CD14-positive monocyte (primary cell): Measurements from ENCODE around the gene HIBCH. TPM values are rescaled to one million over a fixed set of nuclear protein-coding genes. Genes with fewer than 3 reads are reported as not detected.
A peak's percentile ranks its signal among the peaks of the same experiment; 100 is the strongest.

Experiments used
- DNase-seq, 3 donors: peaks; one replicate each; pipeline ENCODE4 v3.0.0-alpha.2; 2011 to 2022
- H2AFZ ChIP-seq: 2 replicates; pipeline ENCODE4 v1.6.0; 2012; ENCODE audit warnings: mild to moderate bottlenecking, low read depth, low read length, inconsistent platforms; ENCODE audit not compliant: insufficient read depth, poor library complexity, severe bottlenecking
- H3K27ac ChIP-seq, 2 donors: 1 replicate in 1 of 2; 2 replicates in 1 of 2; pipeline ENCODE4 v1.5.1; 2012 to 2013; ENCODE audit warnings: low read length in 2 of 2, control low read depth in 1 of 2, inconsistent platforms in 1 of 2, low read depth in 1 of 2, mild to moderate bottlenecking in 1 of 2
- H3K27me3 ChIP-seq, 2 donors: one replicate each; pipeline versions ENCODE4 v1.6.0 to v1.6.1; 2011 to 2013; ENCODE audit warnings: low read length in 2 of 2; ENCODE audit not compliant: control insufficient read depth in 2 of 2, insufficient read depth in 2 of 2
- H3K36me3 ChIP-seq, 2 donors: replicated peaks in 1 of 2; 1 replicate in 1 of 2; 2 replicates in 1 of 2; pipeline versions ENCODE4 v1.5.1 to v1.6.1; 2012 to 2013; ENCODE audit warnings: low read length in 2 of 2, control low read depth in 1 of 2, inconsistent platforms in 1 of 2, mild to moderate bottlenecking in 1 of 2; ENCODE audit not compliant: insufficient read depth in 2 of 2, control insufficient read depth in 1 of 2
- H3K4me1 ChIP-seq, 2 donors: 1 replicate in 1 of 2; 2 replicates in 1 of 2; pipeline versions ENCODE4 v1.5.1 to v1.6.1; 2012 to 2013; ENCODE audit warnings: low read length in 2 of 2, control low read depth in 1 of 2, inconsistent platforms in 1 of 2, mild to moderate bottlenecking in 1 of 2, moderate library complexity in 1 of 2; ENCODE audit not compliant: insufficient read depth in 2 of 2, control insufficient read depth in 1 of 2
- H3K4me2 ChIP-seq: replicated peaks from 2 replicates; pipeline ENCODE3; 2012; ENCODE audit warnings: low read length, moderate library complexity, mild to moderate bottlenecking; ENCODE audit not compliant: poor library complexity, severe bottlenecking; ENCODE audit errors: extremely low read depth
- H3K4me3 ChIP-seq, 3 experiments: fragments of 200-600 bp in 1 of 3; sonication (generic) in 1 of 3; replicated peaks in 1 of 3; 1 replicate in 2 of 3; 2 replicates in 1 of 3; pipeline ENCODE4 v1.5.1; 2011 to 2013; ENCODE audit warnings: low read length in 3 of 3, mild to moderate bottlenecking in 3 of 3, control low read depth in 2 of 3, low read depth in 2 of 3, inconsistent platforms in 1 of 3, moderate library complexity in 1 of 3
- H3K79me2 ChIP-seq: 2 replicates; pipeline ENCODE4 v1.6.0; 2012; ENCODE audit warnings: mild to moderate bottlenecking, control low read depth, inconsistent platforms, low read length, moderate library complexity; ENCODE audit not compliant: insufficient read depth
- H3K9ac ChIP-seq: 2 replicates; pipeline ENCODE4 v1.6.0; 2017; ENCODE audit warnings: low read length, mild to moderate bottlenecking; ENCODE audit not compliant: insufficient read depth, poor library complexity, severe bottlenecking
- H3K9me3 ChIP-seq, 2 donors: replicated peaks in 1 of 2; 1 replicate in 1 of 2; 2 replicates in 1 of 2; pipeline versions ENCODE4 v1.5.1 to v1.6.1; 2012 to 2013; ENCODE audit warnings: low read length in 2 of 2, control low read depth in 1 of 2; ENCODE audit not compliant: control insufficient read depth in 1 of 2, insufficient read depth in 1 of 2
- H4K20me1 ChIP-seq: 2 replicates; pipeline ENCODE4 v1.6.0; 2012; ENCODE audit warnings: mild to moderate bottlenecking, low read length, control low read depth, moderate library complexity; ENCODE audit not compliant: insufficient read depth
- H3K27ac Mint-ChIP-seq, 7 donors: one replicate each; pipeline ENCODE4 v1.8.0; 2020; ENCODE audit warnings: mild to moderate bottlenecking in 7 of 7, mixed read lengths in 7 of 7, moderate library complexity in 6 of 7, inconsistent platforms in 2 of 7
- H3K27me3 Mint-ChIP-seq, 3 donors: one replicate each; pipeline ENCODE4 v1.8.0; 2021 to 2022; ENCODE audit warnings: low read depth in 3 of 3, mild to moderate bottlenecking in 3 of 3, mixed read lengths in 3 of 3, moderate library complexity in 3 of 3, inconsistent platforms in 1 of 3
- H3K36me3 Mint-ChIP-seq, 2 donors: one replicate each; pipeline ENCODE4 v1.8.0; 2020; ENCODE audit warnings: mixed read lengths in 2 of 2, inconsistent platforms in 1 of 2, mild to moderate bottlenecking in 1 of 2
- H3K4me1 Mint-ChIP-seq: one replicate; pipeline ENCODE4 v1.8.0; 2020; ENCODE audit warnings: mild to moderate bottlenecking, mixed read lengths
- H3K4me3 Mint-ChIP-seq, 2 donors: one replicate each; pipeline ENCODE4 v1.8.0; 2020; ENCODE audit warnings: mild to moderate bottlenecking in 2 of 2, mixed read lengths in 2 of 2, moderate library complexity in 1 of 2
- H3K9me3 Mint-ChIP-seq, 7 donors: one replicate each; pipeline ENCODE4 v1.8.0; 2020 to 2022; ENCODE audit warnings: mixed read lengths in 7 of 7, mild to moderate bottlenecking in 6 of 7, moderate library complexity in 6 of 7, inconsistent platforms in 2 of 7
- WGBS: methylation state at CpG from one replicate; pipeline ENCODE4 v1.1.5; 2013; ENCODE audit warnings: missing lambda C conversion rate; ENCODE audit not compliant: insufficient coverage; 5-methylcytosine and 5-hydroxymethylcytosine counted together
- intact Hi-C, 2 donors: fragments of 100-400 bp; cut with micrococcal nuclease; formaldehyde crosslinking; loops; one replicate each; pipeline versions ENCODE4 v1.15.0 to v1.15.1; 2023
- polyA plus RNA-seq, 3 donors: library from polyadenylated mRNA; depleted of rRNA in 1 of 3; unstranded in 2 of 3; stranded (reverse) in 1 of 3; fragments of 300-500 nt in 2 of 3; fragments of >200 nt in 1 of 3; fragmentation: Illumina TruSeq in 2 of 3; gene quantifications; 1 replicate in 2 of 3; 2 replicates in 1 of 3; pipeline ENCODE4 v1.2.3, GENCODE V29; 2012 to 2021
- TF ChIP-seq, protein P1 (sequence below): fragments of 200-600 bp; IDR thresholded peaks from one replicate; pipeline ENCODE4 v1.8.0; 2022; ENCODE audit warnings: antibody characterized with exemption, mild to moderate bottlenecking

The HIBCH gene
- polyA plus RNA-seq, 3 donors, result 3.3 to 8.2 (median 7.3) TPM

- WGBS, result 82% methylated on average over 2 of the region's 8 CpGs
- Mint-ChIP-seq H3K9me3 (no peaks in the 10 kb centered on the region), H3K36me3 (peaks cover 13 to 17% of the 10 kb centered on the region in 2 donors), H3K4me1 (peaks cover 19% of the 10 kb centered on the region), H3K4me3 (no peak overlapping the region), H3K27me3 (no peaks in the 10 kb centered on the region), H3K27ac (peak overlapping the region in 3 of 7 donors; percentile 4 to 76 (median 55))
- H3K9ac ChIP-seq, result no peak overlapping the region
- H3K4me1 ChIP-seq, result peaks cover 3 to 8% of the 10 kb centered on the region in 2 donors
- H3K27me3 ChIP-seq, result no peaks in the 10 kb centered on the region
- H2AFZ ChIP-seq, result no peak overlapping the region
- no peak overlapping the region for H3K27ac ChIP-seq
- H3K9me3 ChIP-seq, result no peaks in the 10 kb centered on the region
- H3K79me2 ChIP-seq, result peaks cover 4% of the 10 kb centered on the region
- no peak overlapping the region for H3K4me2 ChIP-seq
- H3K4me3 ChIP-seq, result no peak overlapping the region
- TF ChIP-seq, protein P1, sequence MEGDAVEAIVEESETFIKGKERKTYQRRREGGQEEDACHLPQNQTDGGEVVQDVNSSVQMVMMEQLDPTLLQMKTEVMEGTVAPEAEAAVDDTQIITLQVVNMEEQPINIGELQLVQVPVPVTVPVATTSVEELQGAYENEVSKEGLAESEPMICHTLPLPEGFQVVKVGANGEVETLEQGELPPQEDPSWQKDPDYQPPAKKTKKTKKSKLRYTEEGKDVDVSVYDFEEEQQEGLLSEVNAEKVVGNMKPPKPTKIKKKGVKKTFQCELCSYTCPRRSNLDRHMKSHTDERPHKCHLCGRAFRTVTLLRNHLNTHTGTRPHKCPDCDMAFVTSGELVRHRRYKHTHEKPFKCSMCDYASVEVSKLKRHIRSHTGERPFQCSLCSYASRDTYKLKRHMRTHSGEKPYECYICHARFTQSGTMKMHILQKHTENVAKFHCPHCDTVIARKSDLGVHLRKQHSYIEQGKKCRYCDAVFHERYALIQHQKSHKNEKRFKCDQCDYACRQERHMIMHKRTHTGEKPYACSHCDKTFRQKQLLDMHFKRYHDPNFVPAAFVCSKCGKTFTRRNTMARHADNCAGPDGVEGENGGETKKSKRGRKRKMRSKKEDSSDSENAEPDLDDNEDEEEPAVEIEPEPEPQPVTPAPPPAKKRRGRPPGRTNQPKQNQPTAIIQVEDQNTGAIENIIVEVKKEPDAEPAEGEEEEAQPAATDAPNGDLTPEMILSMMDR, result no peak
- intact Hi-C loops, result no loop called here
- DNase-seq, result no peak
- H4K20me1 ChIP-seq, result no peaks in the 10 kb centered on the region
- peaks cover 0 to 23% of the 10 kb centered on the region in 2 donors for H3K36me3 ChIP-seq
Observed at GRCh38 chr2:190352668-190353536, 33.3 kb upstream of the HIBCH start.

DNA sequence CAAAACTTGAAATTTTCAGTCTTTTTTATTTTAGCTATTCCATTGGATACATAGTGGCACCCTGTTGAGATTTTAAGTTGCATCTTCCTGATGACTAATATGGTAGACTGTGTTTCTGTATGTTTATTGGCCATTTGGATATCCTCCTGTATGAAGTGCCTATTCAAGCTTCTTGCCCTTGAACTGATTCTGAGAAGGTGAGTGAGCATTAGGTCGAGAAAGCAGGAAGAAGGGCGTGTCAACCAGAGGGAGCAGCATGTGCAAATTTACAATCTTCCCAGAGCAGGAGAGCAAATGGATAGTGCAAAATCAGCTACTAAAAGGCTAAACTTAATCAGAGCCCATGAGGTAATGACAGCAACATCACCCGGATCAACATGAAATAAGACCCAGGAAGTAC lies 32.3 kb upstream of the HIBCH start:
- H3K4me3 ChIP-seq, result no peak overlapping the region
- no peaks in the 10 kb centered on the region for H3K9me3 Mint-ChIP-seq
- H3K4me1 ChIP-seq, result peaks cover 3 to 8% of the 10 kb centered on the region in 2 donors
- H3K9ac ChIP-seq, result no peak overlapping the region
- no peaks in the 10 kb centered on the region for H4K20me1 ChIP-seq
- H3K27me3 Mint-ChIP-seq, result no peaks in the 10 kb centered on the region
- H3K27me3 ChIP-seq, result no peaks in the 10 kb centered on the region
- H3K36me3 ChIP-seq, result peaks cover 0 to 23% of the 10 kb centered on the region in 2 donors
- no peak for DNase-seq
- H3K4me1 Mint-ChIP-seq, result peaks cover 19% of the 10 kb centered on the region
- no peak overlapping the region for H3K4me2 ChIP-seq
- no peak overlapping the region for H2AFZ ChIP-seq
- H3K27ac ChIP-seq, result no peak overlapping the region
- intact Hi-C loops, result no loop called here
- no peak overlapping the region for H3K27ac Mint-ChIP-seq
- peaks cover 4% of the 10 kb centered on the region for H3K79me2 ChIP-seq
- H3K9me3 ChIP-seq, result no peaks in the 10 kb centered on the region
- H3K36me3 Mint-ChIP-seq, result peaks cover 17 to 21% of the 10 kb centered on the region in 2 donors
- 86% methylated on average over 2 of the region's 3 CpGs for WGBS
- H3K4me3 Mint-ChIP-seq, result no peak overlapping the region
- TF ChIP-seq, protein P1, result no peak
